OCI-LY1 (cell line): ENCODE data around the gene FAM131C.

Source experiments
- H2AFZ ChIP-seq: fragments of 200-600 bp; sonication (generic), shearing (Covaris generic); 2 replicates; pipeline ENCODE4 v1.6.0; 2014; ENCODE audit warnings: antibody characterized with exemption, mild to moderate bottlenecking, low read length
- H3F3A ChIP-seq: fragments of 200-600 bp; sonication (generic), shearing (Covaris generic); 2 replicates; pipeline ENCODE4 v1.6.0; 2014; ENCODE audit warnings: mild to moderate bottlenecking, antibody characterized with exemption, low read length, moderate library complexity; ENCODE audit not compliant: insufficient read depth
- H3K27ac ChIP-seq: fragments of 200-600 bp; sonication (generic); 2 replicates; pipeline ENCODE4 v1.5.1; 2014; ENCODE audit warnings: low read length, mixed run types, mild to moderate bottlenecking, low read depth; ENCODE audit not compliant: poor library complexity, severe bottlenecking
- H3K27me3 ChIP-seq: fragments of 200-600 bp; sonication (generic); 2 replicates; pipeline ENCODE4 v1.6.0; 2014; ENCODE audit warnings: antibody characterized with exemption, mild to moderate bottlenecking, low read length, moderate library complexity; ENCODE audit not compliant: insufficient read depth
- H3K36me3 ChIP-seq: fragments of 200-600 bp; sonication (generic); 2 replicates; pipeline ENCODE4 v1.6.1; 2014; ENCODE audit warnings: mild to moderate bottlenecking, antibody characterized with exemption, low read length, moderate library complexity, mixed read lengths; ENCODE audit not compliant: insufficient read depth
- H3K4me1 ChIP-seq: fragments of 200-600 bp; sonication (generic); 2 replicates; pipeline ENCODE4 v1.5.1; 2014; ENCODE audit warnings: mild to moderate bottlenecking, low read length, moderate library complexity; ENCODE audit not compliant: insufficient read depth, severe bottlenecking
- H3K4me2 ChIP-seq: fragments of 200-600 bp; sonication (generic), shearing (Covaris generic); 2 replicates; pipeline ENCODE4 v1.6.1; 2014; ENCODE audit warnings: low read length
- H3K4me3 ChIP-seq: fragments of 200-600 bp; sonication (generic); 2 replicates; pipeline ENCODE4 v1.5.1; 2014; ENCODE audit warnings: low read length, low read depth, mild to moderate bottlenecking, mixed read lengths; ENCODE audit not compliant: poor library complexity, severe bottlenecking
- H3K79me2 ChIP-seq: fragments of 200-600 bp; shearing (Covaris generic); 2 replicates; pipeline ENCODE4 v1.6.1; 2016; ENCODE audit warnings: mixed run types, low read length, mixed read lengths; ENCODE audit not compliant: insufficient read depth
- H3K9ac ChIP-seq: fragments of 200-600 bp; sonication (generic), shearing (Covaris generic); 2 replicates; pipeline ENCODE4 v1.6.1; 2014; ENCODE audit warnings: mild to moderate bottlenecking, low read length, mixed read lengths
- H3K9me2 ChIP-seq: fragments of 200-600 bp; sonication (generic), shearing (Covaris generic); 2 replicates; pipeline ENCODE4 v1.6.1; 2014; ENCODE audit warnings: low read depth, mild to moderate bottlenecking, low read length, mixed read lengths
- H3K9me3 ChIP-seq: fragments of 200-600 bp; shearing (Covaris generic); 2 replicates; pipeline ENCODE4 v1.6.1; 2014; ENCODE audit warnings: low read length, mixed read lengths
- H4K20me1 ChIP-seq: fragments of 200-600 bp; sonication (generic), shearing (Covaris generic); 2 replicates; pipeline ENCODE4 v1.6.0; 2016; ENCODE audit warnings: mild to moderate bottlenecking, low read length; ENCODE audit not compliant: insufficient read depth
- CTCF ChIP-seq: fragments of 200-600 bp; sonication (generic), shearing (Covaris generic); IDR thresholded peaks from 2 replicates; pipeline ENCODE4 v1.5.1; 2017; ENCODE audit warnings: mild to moderate bottlenecking, antibody characterized with exemption, low read length, moderate library complexity, mixed read lengths
- EZH2 ChIP-seq: fragments of 200-600 bp; sonication (generic), shearing (Covaris generic); IDR thresholded peaks from 2 replicates; pipeline ENCODE4 v1.8.0; 2017; ENCODE audit warnings: borderline replicate concordance, mixed run types, mild to moderate bottlenecking, antibody characterized with exemption, low read length, moderate library complexity, mixed read lengths

The FAM131C gene

GRCh38 chr1:16082283-16083038 lies 9.0 kb upstream of the FAM131C start:
- H3F3A ChIP-seq = no peaks in the 10 kb centered on the region
- no peak overlapping the region for H3K9ac ChIP-seq
- no peak overlapping the region for H3K27ac ChIP-seq
- H3K4me2 ChIP-seq = no peak overlapping the region
- no peak overlapping the region for H3K4me3 ChIP-seq
- peaks cover 8% of the 10 kb centered on the region for H3K4me1 ChIP-seq
- no peaks in the 10 kb centered on the region for H3K9me2 ChIP-seq
- H3K27me3 ChIP-seq = peaks cover 3% of the 10 kb centered on the region; the same call in 1 of the 2 replicates
- TF ChIP-seq CTCF (peak; percentile 85), EZH2 (no peak)
- no peaks in the 10 kb centered on the region for H3K9me3 ChIP-seq
- H4K20me1 ChIP-seq = no peaks in the 10 kb centered on the region
- H3K36me3 ChIP-seq = no peaks in the 10 kb centered on the region
- no peaks in the 10 kb centered on the region for H3K79me2 ChIP-seq
- H2AFZ ChIP-seq = no peak overlapping the region

GRCh38 chr1:16081636-16082035 lies 8.2 kb upstream of the FAM131C start:
- no peak overlapping the region for H3K9ac ChIP-seq
- no peak overlapping the region for H2AFZ ChIP-seq
- H3K4me1 ChIP-seq = peaks cover 8% of the 10 kb centered on the region
- no peak overlapping the region for H3K27ac ChIP-seq
- H3K9me2 ChIP-seq = no peaks in the 10 kb centered on the region
- no peaks in the 10 kb centered on the region for H4K20me1 ChIP-seq
- H3K36me3 ChIP-seq = no peaks in the 10 kb centered on the region
- no peak overlapping the region for H3K4me2 ChIP-seq
- no peak overlapping the region for H3K4me3 ChIP-seq
- no peaks in the 10 kb centered on the region for H3F3A ChIP-seq
- H3K79me2 ChIP-seq = no peaks in the 10 kb centered on the region
- no peaks in the 10 kb centered on the region for H3K9me3 ChIP-seq
- TF ChIP-seq CTCF (no peak), EZH2 (no peak)
- peaks cover 3% of the 10 kb centered on the region; the same call in 1 of the 2 replicates for H3K27me3 ChIP-seq

- H3K27me3 ChIP-seq = peaks cover 3% of the 10 kb centered on the region; the same call in 1 of the 2 replicates
- no peak overlapping the region for H3K4me3 ChIP-seq
- no peak overlapping the region for H3K4me2 ChIP-seq
- H3K4me1 ChIP-seq = peaks cover 8% of the 10 kb centered on the region
- no peaks in the 10 kb centered on the region for H4K20me1 ChIP-seq
- no peaks in the 10 kb centered on the region for H3F3A ChIP-seq
- H2AFZ ChIP-seq = no peak overlapping the region
- no peaks in the 10 kb centered on the region for H3K9me3 ChIP-seq
- no peaks in the 10 kb centered on the region for H3K9me2 ChIP-seq
- no peak overlapping the region for H3K27ac ChIP-seq
- H3K79me2 ChIP-seq = no peaks in the 10 kb centered on the region
- H3K9ac ChIP-seq = no peak overlapping the region
- no peaks in the 10 kb centered on the region for H3K36me3 ChIP-seq
- TF ChIP-seq CTCF (no peak), EZH2 (no peak)
These were observed 7.1 kb upstream of the FAM131C start for GRCh38 chr1:16080422-16081150.
